SK-N-SH (cell line): ENCODE data around the gene PPP2R5E. TPM values are rescaled to one million over a fixed set of nuclear protein-coding genes. Genes with fewer than 3 reads are reported as not detected.
A peak's percentile ranks its signal among the peaks of the same experiment; 100 is the strongest.

Experiments
- CTCF ChIA-PET: fragments of 300-600, 350-600 bp; formaldehyde crosslinking; extraction: SDS; loops from one replicate; lab custom pipeline; 2021; lab: Yijun Ruan, JAX
- POLR2A ChIA-PET: fragments of 350-600 bp; sonication (Branson Sonifier 250); formaldehyde crosslinking; extraction: SDS; loops from one replicate; lab custom pipeline; 2020; ENCODE audit warnings: antibody characterized with exemption, inconsistent platforms; lab: Yijun Ruan, JAX
- DNase-seq: peaks from one replicate; pipeline ENCODE4 v3.0.0; 2012
- H2AFZ ChIP-seq: fragments of 200-600 bp; sonication (generic); 2 replicates; pipeline ENCODE4 v1.8.1; 2016; ENCODE audit warnings: antibody characterized with exemption, mild to moderate bottlenecking, low read depth
- H3F3A ChIP-seq: fragments of 200-600 bp; sonication (generic); replicated peaks from 2 replicates; pipeline ENCODE3; 2016; ENCODE audit warnings: antibody characterized with exemption, mild to moderate bottlenecking; ENCODE audit not compliant: insufficient read depth
- H3K27ac ChIP-seq, 2 experiments: fragments of 200-500 bp in 1 of 2; fragments of 200-600 bp in 1 of 2; sonication (Bioruptor generic) in 1 of 2; sonication (generic), shearing (Covaris generic) in 1 of 2; 2 replicates each; pipeline versions ENCODE4 v1.5.1 to v1.6.1; 2014 to 2016; ENCODE audit warnings: low read depth in 2 of 2, inconsistent platforms in 1 of 2, low read length in 1 of 2, mild to moderate bottlenecking in 1 of 2, mixed read lengths in 1 of 2
- H3K27me3 ChIP-seq: fragments of 200-600 bp; sonication (generic), shearing (Covaris generic); 2 replicates; pipeline ENCODE4 v1.6.1; 2016; ENCODE audit warnings: mixed run types; ENCODE audit not compliant: insufficient read depth
- H3K36me3 ChIP-seq, 2 experiments: fragments of 200-500 bp in 1 of 2; fragments of 200-600 bp in 1 of 2; sonication (Bioruptor generic) in 1 of 2; sonication (generic) in 1 of 2; replicated peaks in 1 of 2; 2 replicates each; pipeline versions ENCODE3 to v1.5.1; 2014 to 2016; ENCODE audit warnings: low read length in 1 of 2, mild to moderate bottlenecking in 1 of 2; ENCODE audit not compliant: insufficient read depth in 2 of 2, control insufficient read depth in 1 of 2
- H3K4me1 ChIP-seq, 2 experiments: fragments of 200-500 bp in 1 of 2; fragments of 200-600 bp in 1 of 2; sonication (Bioruptor generic) in 1 of 2; sonication (generic), shearing (Covaris generic) in 1 of 2; 2 replicates each; pipeline versions ENCODE4 v1.5.1 to v1.6.1; 2014 to 2016; ENCODE audit warnings: low read depth in 1 of 2, low read length in 1 of 2, mixed run types in 1 of 2; ENCODE audit not compliant: insufficient read depth in 2 of 2, control insufficient read depth in 1 of 2
- H3K4me2 ChIP-seq: fragments of 200-600 bp; sonication (generic), shearing (Covaris generic); 2 replicates; pipeline ENCODE4 v1.6.1; 2017; ENCODE audit warnings: mixed run types
- H3K4me3 ChIP-seq, 2 experiments: fragments of 200-500 bp in 1 of 2; fragments of 200-600 bp in 1 of 2; sonication (Bioruptor generic) in 1 of 2; sonication (generic), shearing (Covaris generic) in 1 of 2; 2 replicates each; pipeline versions ENCODE4 v1.5.1 to v1.8.1; 2014 to 2016; ENCODE audit warnings: low read depth in 2 of 2, inconsistent platforms in 1 of 2, low read length in 1 of 2, mild to moderate bottlenecking in 1 of 2, mixed read lengths in 1 of 2, moderate library complexity in 1 of 2
- H3K79me2 ChIP-seq: fragments of 200-600 bp; sonication (generic); 2 replicates; pipeline ENCODE4 v1.8.1; 2017; ENCODE audit warnings: mild to moderate bottlenecking; ENCODE audit not compliant: insufficient read depth
- H3K9ac ChIP-seq: fragments of 200-600 bp; sonication (generic); 2 replicates; pipeline ENCODE4 v1.6.1; 2017; ENCODE audit warnings: mixed run types
- H3K9me2 ChIP-seq: fragments of 200-600 bp; sonication (generic); 2 replicates; pipeline ENCODE4 v1.6.1; 2017; ENCODE audit warnings: mixed run types
- H3K9me3 ChIP-seq: fragments of 200-600 bp; sonication (generic); 2 replicates; pipeline ENCODE4 v1.6.1; 2017; ENCODE audit warnings: mixed run types, mild to moderate bottlenecking, moderate library complexity
- H4K20me1 ChIP-seq: fragments of 200-600 bp; sonication (generic); 2 replicates; pipeline ENCODE4 v1.6.1; 2017; ENCODE audit warnings: mild to moderate bottlenecking, mixed run types; ENCODE audit not compliant: insufficient read depth
- CHD2 ChIP-seq: fragments of 150-350 bp; IDR thresholded peaks from 2 replicates; pipeline ENCODE4 v1.6.1; 2018; ENCODE audit warnings: low read length; ENCODE audit not compliant: partially characterized antibody
- EZH2phosphoT487 ChIP-seq: fragments of 200-600 bp; sonication (generic); IDR thresholded peaks from 2 replicates; pipeline ENCODE4 v1.6.1; 2017; ENCODE audit warnings: low read depth, mixed run types, mild to moderate bottlenecking, antibody characterized with exemption, moderate library complexity, borderline replicate concordance
- FOXM1 ChIP-seq: IDR thresholded peaks from 2 replicates; pipeline ENCODE4 v1.4.0; 2012; ENCODE audit warnings: low read depth, mild to moderate bottlenecking
- JUND ChIP-seq: IDR thresholded peaks from 2 replicates; pipeline ENCODE4 v1.4.0; 2012
- MXI1 ChIP-seq: IDR thresholded peaks from 2 replicates; pipeline ENCODE4 v1.6.1; 2012; ENCODE audit warnings: mild to moderate bottlenecking, low read depth, low read length, improper control_type of control experiment
- RCOR1 ChIP-seq: fragments of 150-350 bp; IDR thresholded peaks from 2 replicates; pipeline ENCODE4 v1.6.1; 2017; ENCODE audit warnings: antibody characterized with exemption, low read length
- RXRA ChIP-seq: IDR thresholded peaks from 2 replicates; pipeline ENCODE4 v1.4.0; 2012; ENCODE audit warnings: low read depth, mild to moderate bottlenecking, borderline replicate concordance
- SIN3A ChIP-seq: IDR thresholded peaks from 2 replicates; pipeline ENCODE4 v1.6.1; 2012; ENCODE audit warnings: low read depth, mild to moderate bottlenecking, low read length, moderate library complexity, borderline replicate concordance
- TAF1 ChIP-seq: IDR thresholded peaks from 2 replicates; pipeline ENCODE4 v1.6.1; 2012; ENCODE audit warnings: low read depth, mild to moderate bottlenecking, low read length, moderate library complexity, borderline replicate concordance
- YY1 ChIP-seq: IDR thresholded peaks from 2 replicates; pipeline ENCODE4 v1.4.0; 2012; ENCODE audit warnings: low read depth, mild to moderate bottlenecking
- WGBS: methylation state at CpG from one replicate; pipeline ENCODE4 v1.1.6; 2017; ENCODE audit warnings: low lambda C conversion rate; 5-methylcytosine and 5-hydroxymethylcytosine counted together
- polyA plus RNA-seq, 3 experiments: library from polyadenylated mRNA; depleted of rRNA; stranded (reverse); fragments of >200 nt; gene quantifications; 2 replicates each; pipeline ENCODE4 v1.2.3, GENCODE V29; 2012
- TF ChIP-seq, protein P1 (sequence below): fragments of 200-600 bp; sonication (generic); IDR thresholded peaks from 2 replicates; pipeline ENCODE4 v1.6.1; 2017; ENCODE audit warnings: antibody characterized with exemption, mild to moderate bottlenecking, moderate library complexity
- TF ChIP-seq, protein P2 (sequence below): IDR thresholded peaks from 2 replicates; pipeline ENCODE4; 2012
- TF ChIP-seq, protein P3 (sequence below): IDR thresholded peaks from 2 replicates; pipeline ENCODE4 v1.4.0; 2012; ENCODE audit warnings: low read depth, borderline replicate concordance
- TF ChIP-seq, protein P4 (sequence below): fragments of 150-350 bp; IDR thresholded peaks from 2 replicates; pipeline ENCODE4 v1.6.1; 2017; ENCODE audit warnings: antibody characterized with exemption, low read length, low read depth, borderline replicate concordance
- TF ChIP-seq, protein P5 (sequence below): fragments of 150-350 bp; IDR thresholded peaks from 2 replicates; pipeline ENCODE4 v1.6.1; 2016; ENCODE audit warnings: mild to moderate bottlenecking, low read depth, low read length

The PPP2R5E gene
- polyA plus RNA-seq, 1 of the 3 experiments (the other 2 are of a cell fraction) = 4.4 TPM

DNA sequence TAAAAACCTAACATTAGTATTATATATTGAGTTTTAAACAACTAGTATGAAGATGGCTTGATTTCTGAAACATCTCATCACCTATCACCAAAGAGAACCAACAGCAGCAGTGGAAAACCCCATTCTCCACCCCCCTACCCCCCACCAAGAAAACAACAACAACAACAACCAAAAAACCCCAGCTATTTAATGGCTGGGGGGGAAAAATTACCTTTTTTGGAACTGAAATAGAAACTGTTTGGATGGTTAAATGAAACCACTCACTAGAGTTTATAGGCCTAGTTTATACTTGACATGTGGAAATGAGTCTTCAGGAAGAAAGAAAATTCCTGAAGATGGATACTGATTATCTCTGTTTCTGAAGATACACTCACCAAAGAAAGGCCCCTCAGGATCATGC lies 30.3 kb downstream of the PPP2R5E start:
- Histone ChIP-seq H3K9me3 (no peaks in the 10 kb centered on the region), H3K27ac (peak overlapping the region; percentile 18 to 70; a peak in 2 of 4 replicates), H3K79me2 (peaks cover 98% of the 10 kb centered on the region), H3F3A (no peaks in the 10 kb centered on the region), H3K9me2 (no peaks in the 10 kb centered on the region), H3K4me1 (peaks cover 17 to 18% of the 10 kb centered on the region in 2 experiments), H3K9ac (no peak overlapping the region), H3K4me2 (no peak overlapping the region), H3K27me3 (no peaks in the 10 kb centered on the region), H3K36me3 (peaks cover 0 to 18% of the 10 kb centered on the region in 2 experiments), H2AFZ (no peak overlapping the region), H4K20me1 (peaks cover 78% of the 10 kb centered on the region), H3K4me3 (no peak overlapping the region)
- TF ChIP-seq RCOR1 = no peak
- TF ChIP-seq, protein P1, sequence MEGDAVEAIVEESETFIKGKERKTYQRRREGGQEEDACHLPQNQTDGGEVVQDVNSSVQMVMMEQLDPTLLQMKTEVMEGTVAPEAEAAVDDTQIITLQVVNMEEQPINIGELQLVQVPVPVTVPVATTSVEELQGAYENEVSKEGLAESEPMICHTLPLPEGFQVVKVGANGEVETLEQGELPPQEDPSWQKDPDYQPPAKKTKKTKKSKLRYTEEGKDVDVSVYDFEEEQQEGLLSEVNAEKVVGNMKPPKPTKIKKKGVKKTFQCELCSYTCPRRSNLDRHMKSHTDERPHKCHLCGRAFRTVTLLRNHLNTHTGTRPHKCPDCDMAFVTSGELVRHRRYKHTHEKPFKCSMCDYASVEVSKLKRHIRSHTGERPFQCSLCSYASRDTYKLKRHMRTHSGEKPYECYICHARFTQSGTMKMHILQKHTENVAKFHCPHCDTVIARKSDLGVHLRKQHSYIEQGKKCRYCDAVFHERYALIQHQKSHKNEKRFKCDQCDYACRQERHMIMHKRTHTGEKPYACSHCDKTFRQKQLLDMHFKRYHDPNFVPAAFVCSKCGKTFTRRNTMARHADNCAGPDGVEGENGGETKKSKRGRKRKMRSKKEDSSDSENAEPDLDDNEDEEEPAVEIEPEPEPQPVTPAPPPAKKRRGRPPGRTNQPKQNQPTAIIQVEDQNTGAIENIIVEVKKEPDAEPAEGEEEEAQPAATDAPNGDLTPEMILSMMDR = no peak
- TF ChIP-seq, protein P2, sequence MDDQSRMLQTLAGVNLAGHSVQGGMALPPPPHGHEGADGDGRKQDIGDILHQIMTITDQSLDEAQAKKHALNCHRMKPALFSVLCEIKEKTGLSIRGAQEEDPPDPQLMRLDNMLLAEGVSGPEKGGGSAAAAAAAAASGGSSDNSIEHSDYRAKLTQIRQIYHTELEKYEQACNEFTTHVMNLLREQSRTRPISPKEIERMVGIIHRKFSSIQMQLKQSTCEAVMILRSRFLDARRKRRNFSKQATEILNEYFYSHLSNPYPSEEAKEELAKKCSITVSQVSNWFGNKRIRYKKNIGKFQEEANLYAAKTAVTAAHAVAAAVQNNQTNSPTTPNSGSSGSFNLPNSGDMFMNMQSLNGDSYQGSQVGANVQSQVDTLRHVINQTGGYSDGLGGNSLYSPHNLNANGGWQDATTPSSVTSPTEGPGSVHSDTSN = no peak
- TF ChIP-seq CHD2 = no peak
- TF ChIP-seq, protein P3, sequence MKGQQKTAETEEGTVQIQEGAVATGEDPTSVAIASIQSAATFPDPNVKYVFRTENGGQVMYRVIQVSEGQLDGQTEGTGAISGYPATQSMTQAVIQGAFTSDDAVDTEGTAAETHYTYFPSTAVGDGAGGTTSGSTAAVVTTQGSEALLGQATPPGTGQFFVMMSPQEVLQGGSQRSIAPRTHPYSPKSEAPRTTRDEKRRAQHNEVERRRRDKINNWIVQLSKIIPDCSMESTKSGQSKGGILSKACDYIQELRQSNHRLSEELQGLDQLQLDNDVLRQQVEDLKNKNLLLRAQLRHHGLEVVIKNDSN = no peak
- TF ChIP-seq RXRA = no peak
- no peak for TF ChIP-seq YY1
- TF ChIP-seq EZH2phosphoT487 = no peak
- TF ChIP-seq, protein P4, sequence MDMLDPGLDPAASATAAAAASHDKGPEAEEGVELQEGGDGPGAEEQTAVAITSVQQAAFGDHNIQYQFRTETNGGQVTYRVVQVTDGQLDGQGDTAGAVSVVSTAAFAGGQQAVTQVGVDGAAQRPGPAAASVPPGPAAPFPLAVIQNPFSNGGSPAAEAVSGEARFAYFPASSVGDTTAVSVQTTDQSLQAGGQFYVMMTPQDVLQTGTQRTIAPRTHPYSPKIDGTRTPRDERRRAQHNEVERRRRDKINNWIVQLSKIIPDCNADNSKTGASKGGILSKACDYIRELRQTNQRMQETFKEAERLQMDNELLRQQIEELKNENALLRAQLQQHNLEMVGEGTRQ = no peak
- no peak for TF ChIP-seq FOXM1
- ChIA-PET POLR2A (no interaction called here), CTCF (no interaction called here)
- DNase-seq = no peak

DNA sequence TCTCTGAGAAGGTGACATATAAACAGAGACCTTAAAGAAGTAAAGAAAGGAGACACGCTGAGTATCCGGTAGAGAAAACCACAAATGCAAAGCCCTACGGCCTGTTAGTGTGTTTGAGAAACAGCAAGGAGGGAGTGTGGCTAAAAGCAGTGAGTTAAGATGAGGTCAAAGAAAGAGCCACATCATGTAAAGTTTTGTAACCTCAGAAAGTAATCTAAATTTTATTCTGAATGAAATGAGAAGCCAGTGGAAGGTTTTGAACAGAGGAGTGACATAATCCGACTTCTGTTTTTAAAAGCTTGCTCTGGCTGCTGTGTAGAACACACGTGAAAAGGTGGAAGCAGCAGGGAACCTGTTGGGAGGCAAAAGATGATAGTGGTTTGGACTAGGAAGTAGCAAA lies 32.6 kb downstream of the PPP2R5E start:
- H2AFZ ChIP-seq = no peak overlapping the region
- H3K36me3 ChIP-seq = peaks cover 0 to 23% of the 10 kb centered on the region in 2 experiments
- no peak overlapping the region for H3K4me3 ChIP-seq
- H3K79me2 ChIP-seq = peaks cover 98% of the 10 kb centered on the region
- H3K27me3 ChIP-seq = no peaks in the 10 kb centered on the region
- no peaks in the 10 kb centered on the region for H3K9me3 ChIP-seq
- CTCF ChIA-PET = interaction anchor here (0.9 to 1.2 kb wide), 2 partner anchors 14 to 30 kb away, joined by 3 read pairs; no protein-coding TSS in a partner anchor
- H4K20me1 ChIP-seq = peaks cover 78% of the 10 kb centered on the region
- POLR2A ChIA-PET = no interaction called here
- no peaks in the 10 kb centered on the region for H3F3A ChIP-seq
- WGBS = 96% methylated on average over 5 of the region's 5 CpGs
- TF ChIP-seq, protein P2 = no peak
- TF ChIP-seq JUND (no peak), SIN3A (no peak), TAF1 (no peak), RCOR1 (no peak), MXI1 (no peak)
- TF ChIP-seq, protein P5, sequence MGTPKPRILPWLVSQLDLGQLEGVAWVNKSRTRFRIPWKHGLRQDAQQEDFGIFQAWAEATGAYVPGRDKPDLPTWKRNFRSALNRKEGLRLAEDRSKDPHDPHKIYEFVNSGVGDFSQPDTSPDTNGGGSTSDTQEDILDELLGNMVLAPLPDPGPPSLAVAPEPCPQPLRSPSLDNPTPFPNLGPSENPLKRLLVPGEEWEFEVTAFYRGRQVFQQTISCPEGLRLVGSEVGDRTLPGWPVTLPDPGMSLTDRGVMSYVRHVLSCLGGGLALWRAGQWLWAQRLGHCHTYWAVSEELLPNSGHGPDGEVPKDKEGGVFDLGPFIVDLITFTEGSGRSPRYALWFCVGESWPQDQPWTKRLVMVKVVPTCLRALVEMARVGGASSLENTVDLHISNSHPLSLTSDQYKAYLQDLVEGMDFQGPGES = no peak
- TF ChIP-seq, protein P3 = no peak
- no peak overlapping the region for H3K4me2 ChIP-seq
- H3K9me2 ChIP-seq = no peaks in the 10 kb centered on the region
- peaks cover 15 to 18% of the 10 kb centered on the region in 2 experiments for H3K4me1 ChIP-seq
- DNase-seq = no peak
- H3K9ac ChIP-seq = no peak overlapping the region
- H3K27ac ChIP-seq = no peak overlapping the region
